ENCODE results near the gene NEU2.
"Not testable (repeated sequence)": the region's sequence is repeated elsewhere in the genome, so short reads cannot be mapped to it uniquely, and the experiment has no call there.

NEU2 gene

GRCh38 chr2:233011268-233011650, 21.2 kb upstream of the NEU2 start:
- DNase-seq, result no peak

- DNase-seq, result no peak
Observed at GRCh38 chr2:233011702-233012131, 20.8 kb upstream of the NEU2 start.

GRCh38 chr2:233012301-233012971, 20.0 kb upstream of the NEU2 start:
- no peak for DNase-seq

GRCh38 chr2:233013027-233013461, 19.4 kb upstream of the NEU2 start, which contains the start of gene NGEF:
NGEF (minus strand) TSS chr2:233013256; CDS start chr2:232974890, 38,366 bp downstream.
- DNase-seq, result no peak

- no peak for DNase-seq
Observed at GRCh38 chr2:233013650-233014049, 18.8 kb upstream of the NEU2 start.

GRCh38 chr2:233015019-233015645, 17.3 kb upstream of the NEU2 start:
- DNase-seq, result no peak

- no peak for DNase-seq
Observed at GRCh38 chr2:233017947-233018346, 14.5 kb upstream of the NEU2 start.

- DNase-seq, result not testable (repeated sequence)
Observed at GRCh38 chr2:233019610-233020009, 12.9 kb upstream of the NEU2 start.

- DNase-seq, result no peak
Observed at GRCh38 chr2:233020454-233020853, 12.0 kb upstream of the NEU2 start.

- no peak for DNase-seq
Observed at GRCh38 chr2:233021771-233022170, 10.7 kb upstream of the NEU2 start.

GRCh38 chr2:233022561-233022960, 9.9 kb upstream of the NEU2 start:
- no peak for DNase-seq

- no peak for DNase-seq
Observed at GRCh38 chr2:233023007-233023760, 9.3 kb upstream of the NEU2 start.

- DNase-seq, result no peak
Observed at GRCh38 chr2:233023761-233024410, 8.6 kb upstream of the NEU2 start.

GRCh38 chr2:233025706-233026105, 6.8 kb upstream of the NEU2 start:
- DNase-seq, result no peak

- DNase-seq, result no peak
Observed at GRCh38 chr2:233026198-233026813, 6.2 kb upstream of the NEU2 start.

- no peak for DNase-seq
Observed at GRCh38 chr2:233029321-233029720, 3.2 kb upstream of the NEU2 start.

GRCh38 chr2:233031556-233032500, 644 bp upstream of the NEU2 start:
- DNase-seq, result no peak

GRCh38 chr2:233033672-233034071, 1.2 kb downstream of the NEU2 start:
- DNase-seq, result no peak

- DNase-seq, result no peak
Observed at GRCh38 chr2:233034091-233034882, 1.8 kb downstream of the NEU2 start.

- DNase-seq, result no peak
Observed at GRCh38 chr2:233035426-233036161, 3.1 kb downstream of the NEU2 start.

Data from COR-L47 (cell line).